Activated CD8-positive, alpha-beta memory T cell treated with anti-CD3 and anti-CD28 coated beads for 48 hours (primary cell): ENCODE data around the gene SEC11A.

ENCODE experiments used
- DNase-seq, 3 experiments: peaks; one replicate each; pipeline ENCODE4 v3.0.0-alpha.2; 2020; ENCODE audit warnings: low read depth in 2 of 3, low spot score in 2 of 3

The SEC11A gene

DNA sequence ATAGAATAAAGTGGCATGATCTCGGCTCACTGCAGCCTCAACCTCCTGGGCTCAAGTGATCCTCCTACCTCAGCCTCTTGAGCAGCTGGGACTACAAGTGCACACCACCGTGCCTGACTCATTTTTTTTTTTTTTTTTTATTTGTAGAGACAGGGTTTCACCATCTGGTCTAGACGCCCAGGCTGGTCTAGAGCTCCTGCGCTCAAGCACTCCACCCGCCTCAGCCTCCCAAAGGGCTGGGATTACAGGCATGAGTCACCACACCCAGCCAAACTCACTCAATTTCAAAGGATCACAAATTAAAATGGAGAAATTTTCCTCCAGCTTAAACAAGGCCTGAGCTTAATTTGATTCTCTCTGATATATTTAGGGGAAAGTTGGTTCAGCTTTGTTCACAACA is 30.6 kb downstream of the SEC11A start:
- no peak for DNase-seq

DNA sequence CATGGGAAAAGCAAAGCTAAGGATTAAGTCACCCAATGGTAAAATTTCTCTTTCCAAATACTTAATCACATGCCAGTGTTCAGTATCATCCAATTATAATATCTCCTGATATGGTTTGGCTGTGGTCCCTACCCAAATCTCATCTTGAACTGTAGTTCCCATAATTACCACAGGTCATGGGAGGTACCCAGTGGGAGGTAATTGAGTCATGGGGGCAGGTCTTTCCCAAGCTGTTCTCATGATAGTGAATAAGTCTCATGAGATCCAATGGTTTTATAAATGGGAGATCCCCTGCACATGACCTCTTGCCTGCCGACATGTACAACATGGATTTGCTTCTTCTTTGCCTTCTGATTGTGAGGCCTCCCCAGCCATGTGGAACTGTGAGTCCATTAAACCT is 31.8 kb downstream of the SEC11A start:
- no peak for DNase-seq

GRCh38 chr15:84681831-84682230 is 34.1 kb downstream of the SEC11A start:
- DNase-seq: no peak

- no peak for DNase-seq
Measured at GRCh38 chr15:84671211-84671610, 44.7 kb downstream of the SEC11A start.

DNA sequence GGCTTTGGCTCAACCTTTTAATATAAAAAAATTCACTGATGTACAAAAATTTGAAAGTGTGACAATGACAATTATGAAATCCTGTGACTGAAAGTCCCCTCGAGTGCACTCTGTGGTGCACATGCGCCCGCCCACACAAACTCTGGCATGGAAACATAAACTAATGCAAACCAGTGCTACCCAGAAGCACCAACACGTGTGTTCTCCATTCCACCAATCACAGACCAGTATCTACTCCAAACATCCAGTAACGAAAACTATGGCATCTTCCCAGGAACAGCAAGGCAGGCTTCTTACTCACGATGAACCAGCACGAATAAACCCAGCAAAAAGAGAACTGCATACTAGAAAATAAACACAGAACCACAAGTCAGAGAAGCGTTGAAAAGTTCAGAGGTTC is 46.2 kb downstream of the SEC11A start:
- DNase-seq: no peak

DNA sequence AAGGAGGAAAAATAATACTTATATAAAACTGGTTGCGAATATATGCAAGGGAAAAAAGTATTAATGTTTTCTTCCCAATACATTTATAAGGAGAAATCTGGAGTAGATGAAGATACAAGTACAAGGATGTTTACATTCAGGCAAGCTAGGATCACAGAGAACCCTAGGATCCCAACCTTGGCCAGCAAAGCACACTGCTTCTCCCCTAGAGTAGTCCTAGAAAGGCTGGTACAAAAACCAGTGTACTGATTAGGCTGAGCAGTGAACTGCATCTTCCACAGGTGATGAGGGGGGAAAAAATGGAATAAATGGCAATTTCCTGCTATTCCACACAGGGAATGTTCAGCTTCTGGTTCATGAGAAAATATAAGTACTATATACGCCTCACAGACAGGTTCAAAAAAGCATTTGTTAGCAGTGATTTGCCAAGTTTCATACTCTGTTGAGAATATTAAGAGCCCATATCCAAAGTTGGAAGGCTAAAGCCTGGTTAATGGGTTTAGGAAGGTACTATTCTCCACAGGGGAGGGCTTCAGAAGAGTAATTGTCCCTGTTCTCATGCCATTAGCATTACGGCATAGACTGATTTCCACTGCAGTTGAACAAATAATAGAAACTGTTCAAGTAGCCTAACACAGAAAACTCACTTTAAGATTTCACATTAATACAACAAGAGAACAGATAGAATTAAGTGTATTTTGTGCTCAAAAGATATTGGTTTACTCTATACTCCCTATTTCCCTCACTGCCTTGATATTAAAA is 47.5 kb downstream of the SEC11A start:
- no peak for DNase-seq

GRCh38 chr15:84666373-84666772 is 49.6 kb downstream of the SEC11A start:
- DNase-seq: no peak

- DNase-seq: no peak
Measured at GRCh38 chr15:84661001-84661400, 54.9 kb downstream of the SEC11A start.

DNA sequence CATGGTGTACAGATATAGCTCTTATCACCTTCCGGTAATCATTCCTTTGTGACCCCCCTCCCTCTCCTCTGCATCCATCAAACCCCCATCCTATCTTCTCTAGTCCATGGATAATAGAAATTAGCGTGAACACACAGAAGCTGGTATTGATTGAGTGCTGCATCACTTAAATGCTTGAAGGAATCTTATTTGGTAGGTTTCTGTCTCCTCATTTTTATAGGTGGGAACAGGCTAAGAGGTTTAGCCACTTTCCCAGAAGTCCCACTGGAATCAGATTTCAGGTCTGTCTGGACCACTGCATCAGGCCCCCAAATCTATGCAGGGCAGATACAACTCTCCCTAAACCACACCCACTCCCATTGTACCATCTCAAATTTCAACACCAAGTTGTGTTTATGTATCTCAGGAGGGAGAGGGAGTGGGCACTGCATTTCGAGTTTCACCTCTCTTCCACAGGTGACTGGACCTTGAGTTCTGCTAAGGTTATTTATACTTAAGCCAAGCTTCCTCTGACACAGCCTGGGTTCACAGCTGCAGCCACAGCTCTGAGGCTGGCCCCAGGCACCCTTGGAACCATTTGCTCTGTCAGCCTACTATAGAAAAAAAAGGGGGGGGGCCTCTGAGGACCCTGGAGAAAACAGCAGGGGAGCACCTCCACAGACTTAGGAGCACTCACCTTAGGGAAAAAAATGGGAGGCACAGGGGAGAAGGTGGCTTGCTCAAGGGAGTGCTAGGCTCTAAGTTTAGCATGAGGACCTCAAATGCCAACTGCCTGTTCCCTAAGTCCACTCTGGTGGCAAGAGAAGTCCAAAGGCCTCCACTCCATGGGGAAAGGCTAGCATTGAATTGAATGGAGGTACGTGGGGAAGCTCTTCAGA is 55.8 kb downstream of the SEC11A start:
- no peak for DNase-seq

DNA sequence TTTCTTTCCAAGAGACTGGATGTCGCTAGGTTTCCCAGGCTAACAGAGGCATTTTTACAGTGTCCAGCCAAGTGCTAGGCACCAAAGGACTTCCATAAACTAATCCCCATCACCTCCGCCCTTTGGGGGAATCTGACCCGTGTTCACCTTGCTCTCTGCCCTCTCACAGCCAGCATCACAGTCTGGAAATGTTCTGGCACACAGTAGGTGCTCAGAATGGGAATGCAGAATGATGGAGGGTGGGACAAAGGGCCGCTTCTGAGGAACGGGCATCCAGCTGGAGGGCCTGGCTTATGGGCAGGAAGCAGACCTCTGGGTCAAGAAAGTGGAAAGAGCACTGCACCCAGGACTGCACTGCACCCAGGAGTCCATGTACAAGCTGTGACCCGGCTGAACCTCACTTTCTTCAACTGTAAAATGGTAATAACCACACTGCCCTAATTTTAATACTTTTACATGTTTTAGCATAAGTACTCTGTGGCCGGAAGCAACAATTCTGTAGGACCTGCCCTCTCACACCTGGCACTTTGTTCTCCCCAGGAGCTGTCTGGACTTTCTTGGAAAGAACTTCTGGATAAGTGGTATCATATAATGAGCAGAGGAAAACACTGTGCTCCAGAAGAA is 57.0 kb downstream of the SEC11A start:
- DNase-seq: no peak

DNA sequence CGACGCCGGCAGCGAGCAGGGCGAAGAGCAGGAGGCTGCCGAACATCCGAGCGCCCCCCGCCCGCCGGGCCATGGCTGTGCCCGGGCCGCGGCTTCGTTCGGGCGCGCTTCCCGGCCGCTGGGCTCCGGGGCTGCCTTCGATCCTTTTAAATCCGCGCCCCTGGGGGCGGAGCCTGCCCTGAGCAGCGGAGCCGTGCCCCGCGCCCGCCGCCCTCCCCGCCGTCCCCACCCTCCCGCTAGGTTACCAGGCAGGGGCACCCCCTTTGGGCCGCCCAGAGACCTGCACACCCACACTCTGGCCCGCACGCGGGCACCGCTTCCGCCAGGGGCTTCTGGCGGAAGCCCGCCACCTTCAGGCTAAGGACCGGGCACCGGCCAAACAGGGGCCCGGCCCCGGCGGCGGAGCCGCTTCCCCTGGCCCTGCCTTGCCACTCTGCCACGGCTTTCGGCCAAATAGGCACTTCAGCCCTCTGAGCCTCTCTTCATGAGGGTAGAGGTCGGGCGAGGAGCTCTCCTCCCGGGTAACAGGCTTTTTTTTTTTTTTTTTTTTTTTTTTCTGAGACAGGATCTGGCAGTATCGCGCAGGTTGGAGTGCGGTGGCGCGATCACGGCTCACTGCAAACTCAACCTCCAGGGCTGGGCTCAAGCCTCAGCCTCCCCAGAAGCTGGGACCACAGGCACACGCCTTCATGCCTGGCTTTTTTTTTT is 57.7 kb downstream of the SEC11A start, which contains the start of gene NMB:
TSS of gene NMB (minus strand) at position 120 of the 708 bp plus-strand sequence. CDS start at position 73, 47 bp downstream.
- DNase-seq: peak; percentile 51 to 68 (median 56)

DNA sequence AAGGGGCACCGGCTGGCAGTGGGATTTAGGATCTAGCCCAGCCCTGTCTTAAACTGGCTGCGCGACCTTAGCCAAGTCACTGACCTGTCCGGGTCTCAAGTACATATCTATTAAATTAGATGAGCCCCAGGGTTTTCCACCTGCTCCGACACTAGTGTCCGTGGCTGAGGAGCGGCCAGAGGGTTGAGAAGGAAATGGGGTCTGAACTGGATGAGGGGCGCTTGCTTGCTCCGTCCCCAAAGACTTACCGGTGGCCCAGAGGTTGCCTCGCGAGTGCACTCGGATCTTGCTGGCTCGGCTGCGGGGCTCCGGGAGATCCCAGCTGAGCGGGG is 58.2 kb downstream of the SEC11A start:
- DNase-seq: no peak

GRCh38 chr15:84656972-84657371 is 59.0 kb downstream of the SEC11A start:
- DNase-seq: no peak

DNA sequence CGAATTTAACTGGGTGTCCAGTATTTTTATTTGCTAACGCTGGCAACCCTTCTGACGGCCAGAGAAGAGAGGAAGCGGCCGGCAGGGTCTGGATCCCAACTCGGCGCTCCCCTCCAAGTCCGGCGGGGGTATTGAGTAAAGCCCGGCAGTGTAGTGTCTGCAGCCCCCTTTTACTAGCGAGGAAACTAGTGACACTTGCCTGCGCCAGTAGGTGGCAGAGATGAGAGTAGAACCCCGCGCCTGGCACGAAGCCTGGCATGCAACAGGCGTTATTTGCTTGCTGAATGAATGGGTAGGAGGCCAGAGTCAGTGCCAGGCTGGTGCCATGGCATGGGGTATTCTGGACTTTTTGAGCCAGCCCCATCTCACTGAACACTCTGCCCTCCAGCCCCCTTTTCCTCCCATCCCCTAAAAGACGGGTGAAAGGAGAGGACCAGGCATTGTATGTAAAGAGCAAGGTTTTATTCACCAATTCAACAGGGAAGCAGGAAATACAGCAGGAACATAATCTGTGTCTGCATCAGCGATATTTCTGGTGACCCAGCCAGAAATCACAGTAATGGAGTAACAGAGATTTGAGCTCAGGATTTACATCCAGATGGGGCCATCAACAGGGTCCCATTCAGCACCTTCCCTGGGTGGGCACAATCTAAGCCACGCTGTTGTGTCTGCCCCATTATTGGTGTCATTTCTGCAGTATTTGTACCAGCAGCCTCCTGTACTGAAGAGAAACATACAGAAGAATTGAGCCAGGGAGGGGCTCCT is 61.1 kb downstream of the SEC11A start:
- peak in 2 of 3 experiments; percentile 44 to 51 for DNase-seq

DNA sequence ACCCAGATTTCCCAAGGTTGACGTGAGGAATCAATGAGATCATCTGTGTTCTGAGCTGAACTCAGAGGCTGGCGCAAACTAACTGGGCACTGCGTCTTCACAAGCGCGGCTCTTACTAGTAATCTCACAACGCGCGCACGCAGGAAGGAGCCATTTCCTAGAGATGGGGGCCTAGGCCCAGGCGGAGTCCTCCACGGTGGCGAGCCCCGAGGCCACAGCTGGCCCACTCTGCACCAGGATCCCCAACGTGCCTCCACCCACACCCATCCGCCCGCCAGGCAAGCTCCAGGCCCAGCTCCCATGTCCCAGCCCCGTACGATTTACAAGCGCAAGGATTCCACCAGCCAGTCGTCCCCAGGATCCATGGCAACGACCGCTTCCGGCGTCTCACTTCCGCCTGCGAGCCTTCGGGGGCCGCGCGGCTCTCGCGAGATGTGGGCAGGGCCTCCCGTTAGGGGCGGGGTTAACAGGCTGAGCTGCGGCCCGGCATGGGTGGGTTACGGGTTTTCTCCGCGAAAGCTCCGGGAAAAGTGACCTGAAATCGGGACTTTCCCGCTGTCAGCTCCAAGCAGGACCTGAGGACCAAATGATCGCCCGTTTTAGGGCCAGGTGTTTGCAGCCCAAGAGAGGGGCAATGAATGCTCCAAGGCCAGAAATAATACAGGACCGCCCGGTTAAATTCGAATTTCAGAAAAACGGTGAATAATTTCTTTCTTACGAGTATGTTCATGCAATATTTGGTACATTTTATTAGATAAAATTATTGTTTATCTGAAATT is 61.8 kb downstream of the SEC11A start, which contains the start of gene WDR73:
TSS of gene WDR73 (minus strand) at position 374 of the 779 bp plus-strand sequence. CDS start at position 365, 9 bp downstream.
- DNase-seq: peak; percentile 91 to 97 (median 95)

DNA sequence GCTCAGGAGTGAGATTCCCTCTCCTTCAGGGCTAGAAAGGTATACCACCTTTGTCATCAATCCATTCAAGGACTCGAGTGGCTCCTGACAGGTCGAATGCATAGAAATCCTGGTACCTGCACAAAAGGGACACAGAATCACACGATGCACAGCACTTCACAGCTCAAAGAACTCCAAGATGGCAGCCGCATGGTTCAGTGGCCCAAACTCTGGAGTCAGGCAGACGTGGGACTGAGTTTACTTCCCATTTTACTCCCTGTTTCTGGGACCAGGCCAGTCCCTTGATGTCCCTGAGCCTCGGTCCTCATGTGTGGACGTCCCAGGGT is 62.4 kb downstream of the SEC11A start:
- no peak for DNase-seq

GRCh38 chr15:84649706-84650105 is 66.2 kb downstream of the SEC11A start:
- DNase-seq: no peak

GRCh38 chr15:84648539-84648938 is 67.4 kb downstream of the SEC11A start:
- no peak for DNase-seq

GRCh38 chr15:84647726-84648125 is 68.2 kb downstream of the SEC11A start:
- no peak for DNase-seq

- no peak for DNase-seq
Measured at GRCh38 chr15:84645997-84646396, 69.9 kb downstream of the SEC11A start.
